D721Med (cell line): Measurements from ENCODE around the gene ASXL1.
"Not testable (repeated sequence)": the region's sequence is repeated elsewhere in the genome, so short reads cannot be mapped to it uniquely, and the experiment has no call there.

Experiments
- DNase-seq: peaks from one replicate; pipeline ENCODE4 v3.0.0; 2011; ENCODE audit warnings: low spot score; ENCODE audit not compliant: insufficient read length
- FAIRE-seq: peaks from 2 replicates; lab custom pipeline; 2011; peaks lifted over from hg19 to GRCh38; lab: Jason Lieb, UNC
- CTCF ChIP-seq: IDR thresholded peaks from 2 replicates; pipeline ENCODE4 v1.5.1; 2012; ENCODE audit warnings: mild to moderate bottlenecking, control low read depth; ENCODE audit not compliant: insufficient read depth; ENCODE audit errors: missing control alignments

The ASXL1 gene

GRCh38 chr20:32460683-32461320 lies 102.7 kb downstream of the ASXL1 start:
- FAIRE-seq, result no peak
- TF ChIP-seq CTCF, result no peak
- no peak for DNase-seq

GRCh38 chr20:32461836-32462600 lies 103.9 kb downstream of the ASXL1 start:
- DNase-seq (no peak), FAIRE-seq (no peak)
- no peak for TF ChIP-seq CTCF

GRCh38 chr20:32462900-32463641 lies 104.9 kb downstream of the ASXL1 start:
- FAIRE-seq (no peak), DNase-seq (no peak)
- TF ChIP-seq CTCF, result no peak

GRCh38 chr20:32463642-32464400 lies 105.7 kb downstream of the ASXL1 start:
- DNase-seq (no peak), FAIRE-seq (no peak)
- no peak for TF ChIP-seq CTCF

GRCh38 chr20:32464401-32465091 lies 106.4 kb downstream of the ASXL1 start:
- FAIRE-seq (no peak), DNase-seq (no peak)
- TF ChIP-seq CTCF, result no peak

GRCh38 chr20:32465092-32465900 lies 107.2 kb downstream of the ASXL1 start:
- TF ChIP-seq CTCF, result no peak
- DNase-seq (no peak), FAIRE-seq (no peak)

- not testable (repeated sequence) for DNase-seq, FAIRE-seq
These were observed 108.0 kb downstream of the ASXL1 start for GRCh38 chr20:32465901-32466675.
